K562 (cell line): Measurements from ENCODE around the gene ALDH1A3. TPM values are rescaled to one million over a fixed set of nuclear protein-coding genes. Genes with fewer than 3 reads are reported as not detected.

Experiments
- ATAC-seq: fragments of 200-7000 bp; cut with Tn5 transposase; 3 replicates; pipeline ENCODE4 v1.9.1; 2020; ENCODE audit warnings: moderate library complexity
- BruUV-seq: library from RNA; stranded (reverse); fragments of 400-500 nt; replicated peaks from 2 replicates; lab custom pipeline; 2021; lab: Mats Ljungman, UMichigan
- CTCF ChIA-PET: fragments of 300-600 bp; formaldehyde crosslinking; extraction: SDS; loops from one replicate; lab custom pipeline; 2021; ENCODE audit warnings: low intra/inter-chr PET ratio; lab: Yijun Ruan, JAX
- POLR2A ChIA-PET: fragments of 300-600, 350-650 bp; sonication (Branson Sonifier 250); formaldehyde crosslinking; extraction: SDS; loops from one replicate; lab custom pipeline; 2021; ENCODE audit warnings: antibody characterized with exemption, inconsistent platforms; lab: Yijun Ruan, JAX
- DNase-seq, 4 experiments: peaks; one replicate each; pipeline versions ENCODE4 v3.0.0 to v3.0.0-alpha.2; 2011 to 2018; ENCODE audit warnings: low spot score in 3 of 4, mixed read lengths in 3 of 4; ENCODE audit errors: extremely low read depth in 1 of 4
- FAIRE-seq: peaks from 2 replicates; lab custom pipeline; 2011; peaks lifted over from hg19 to GRCh38; lab: Jason Lieb, UNC
- H2AFZ ChIP-seq: 2 replicates; pipeline ENCODE4 v1.6.0; 2011; ENCODE audit warnings: low read depth, low read length, control low read depth, inconsistent platforms
- H3K27ac ChIP-seq: fragments of 200-600 bp; 3 replicates; pipeline ENCODE4 v1.8.0; 2011; ENCODE audit warnings: low read depth, mild to moderate bottlenecking, control low read depth, inconsistent platforms, low read length, moderate library complexity, mixed read lengths; ENCODE audit errors: extremely low read depth
- H3K27me3 ChIP-seq, 2 experiments: fragments of 300-600 bp in 1 of 2; 2 replicates in 1 of 2; 3 replicates in 1 of 2; pipeline versions ENCODE4 v1.6.0 to v1.8.0; 2011; ENCODE audit warnings: inconsistent platforms in 2 of 2, low read length in 2 of 2, mild to moderate bottlenecking in 1 of 2, mixed read lengths in 1 of 2, moderate library complexity in 1 of 2; ENCODE audit not compliant: control insufficient read depth in 2 of 2, insufficient read depth in 2 of 2
- H3K36me3 ChIP-seq: fragments of 300-600 bp; 3 replicates; pipeline ENCODE4 v1.8.0; 2011; ENCODE audit warnings: mild to moderate bottlenecking, low read length, inconsistent platforms; ENCODE audit not compliant: control insufficient read depth, insufficient read depth
- H3K4me1 ChIP-seq, 2 experiments: fragments of 200-600 bp in 1 of 2; replicated peaks in 1 of 2; 2 replicates in 1 of 2; 3 replicates in 1 of 2; pipeline versions ENCODE4 v1.5.1 to v1.8.0; 2011; ENCODE audit warnings: inconsistent platforms in 2 of 2, low read length in 2 of 2, mild to moderate bottlenecking in 1 of 2, mixed read lengths in 1 of 2, moderate library complexity in 1 of 2; ENCODE audit not compliant: control insufficient read depth in 2 of 2, insufficient read depth in 2 of 2
- H3K4me2 ChIP-seq: 2 replicates; pipeline ENCODE4 v1.6.1; 2011; ENCODE audit warnings: low read length, control low read depth, inconsistent platforms, mixed read lengths; ENCODE audit not compliant: insufficient read depth
- H3K4me3 ChIP-seq: fragments of 200-600 bp; sonication (generic), shearing (Covaris generic); 2 replicates; pipeline ENCODE4 v1.5.1; 2016; ENCODE audit warnings: control low read depth, inconsistent platforms
- H3K79me2 ChIP-seq: fragments of 200-600 bp; 3 replicates; pipeline ENCODE4 v1.8.0; 2011; ENCODE audit warnings: low read length, inconsistent platforms; ENCODE audit not compliant: control insufficient read depth, insufficient read depth
- H3K9ac ChIP-seq, 2 experiments: 2 replicates each; pipeline versions ENCODE4 v1.6.0 to v1.6.1; 2011; ENCODE audit warnings: low read depth in 2 of 2, low read length in 2 of 2, control low read depth in 1 of 2, inconsistent platforms in 1 of 2, mild to moderate bottlenecking in 1 of 2, mixed read lengths in 1 of 2; ENCODE audit not compliant: insufficient read depth in 1 of 2
- H3K9me1 ChIP-seq: one replicate; pipeline ENCODE4 v1.6.0; 2011; ENCODE audit warnings: inconsistent platforms, mild to moderate bottlenecking, low read length, moderate library complexity; ENCODE audit not compliant: control insufficient read depth, insufficient read depth
- H3K9me3 ChIP-seq: replicated peaks from 2 replicates; pipeline ENCODE4 v1.5.1; 2011; ENCODE audit warnings: low read depth, low read length, inconsistent platforms; ENCODE audit not compliant: control insufficient read depth, insufficient read depth
- H4K20me1 ChIP-seq: replicated peaks from 2 replicates; pipeline ENCODE4 v1.6.1; 2011; ENCODE audit warnings: low read length, inconsistent platforms, mixed read lengths; ENCODE audit not compliant: control insufficient read depth, insufficient read depth
- ADNP ChIP-seq: fragments of 200-800 bp; sonication (Bioruptor generic); IDR thresholded peaks from 2 replicates; pipeline ENCODE4 v1.6.1; 2016; ENCODE audit warnings: missing genetic modification characterization, missing compliant biosample characterization
- EWSR1 ChIP-seq: fragments of 450-650 bp; IDR thresholded peaks from 2 replicates; pipeline ENCODE4 v1.6.1; 2018; ENCODE audit warnings: borderline replicate concordance, mild to moderate bottlenecking, low read depth, moderate library complexity; ENCODE audit not compliant: partially characterized antibody
- FOXK1 ChIP-seq: sonication (generic); formaldehyde crosslinking; IDR thresholded peaks from 2 replicates; pipeline ENCODE4 v1.8.0; 2022; ENCODE audit warnings: missing genetic modification reagents, mild to moderate bottlenecking, borderline replicate concordance
- GMEB1 ChIP-seq: fragments of 250-450 bp; sonication (Bioruptor Pico); IDR thresholded peaks from 2 replicates; pipeline ENCODE4 v1.4.0; 2020; ENCODE audit warnings: mild to moderate bottlenecking
- HMBOX1 ChIP-seq: sonication (generic); IDR thresholded peaks from 2 replicates; pipeline ENCODE4 v1.6.1; 2016
- HMG20A ChIP-seq: fragments of 450-650 bp; formaldehyde crosslinking; conservative IDR thresholded peaks from 2 replicates; pipeline ENCODE4 v1.4.0; 2020; ENCODE audit warnings: mild to moderate bottlenecking, mixed read lengths
- MYNN ChIP-seq, 2 experiments: sonication (generic); formaldehyde crosslinking in 1 of 2; IDR thresholded peaks; 2 replicates each; pipeline versions ENCODE4 v1.5.0 to v1.6.1; 2016 to 2020; ENCODE audit warnings: antibody characterized with exemption in 1 of 2, missing genetic modification reagents in 1 of 2
- RUNX1 ChIP-seq: sonication (generic); IDR thresholded peaks from 2 replicates; pipeline ENCODE4 v1.6.1; 2016; ENCODE audit warnings: antibody characterized with exemption, low read depth
- SMARCC2 ChIP-seq: fragments of 450-650 bp; IDR thresholded peaks from 2 replicates; pipeline ENCODE4 v1.6.1; 2017; ENCODE audit warnings: antibody characterized with exemption, moderate library complexity, mild to moderate bottlenecking, low read depth
- SNAPC5 ChIP-seq: fragments of 250-450 bp; sonication (Bioruptor Pico); IDR thresholded peaks from 2 replicates; pipeline ENCODE4 v1.8.0; 2021; ENCODE audit warnings: moderate library complexity, mild to moderate bottlenecking, inconsistent platforms
- SPI1 ChIP-seq: IDR thresholded peaks from 2 replicates; pipeline ENCODE4 v1.6.1; 2011; ENCODE audit warnings: low read depth, low read length, control low read depth, borderline replicate concordance
- SRSF1 ChIP-seq: fragments of 200-400 bp; formaldehyde crosslinking; IDR thresholded peaks from 2 replicates; pipeline ENCODE4 v1.6.1; 2017; ENCODE audit warnings: mild to moderate bottlenecking, low read depth, low read length, moderate library complexity
- ZBTB17 ChIP-seq: fragments of 450-650 bp; formaldehyde crosslinking; IDR thresholded peaks from 2 replicates; pipeline ENCODE4 v1.4.0; 2020; ENCODE audit warnings: mild to moderate bottlenecking
- ZNF277 ChIP-seq: fragments of 250-450 bp; sonication (Bioruptor Pico); IDR thresholded peaks from 2 replicates; pipeline ENCODE4 v1.8.0; 2022; ENCODE audit warnings: inconsistent platforms, mild to moderate bottlenecking, moderate library complexity, borderline replicate concordance
- ZNF445 ChIP-seq: fragments of 250-450 bp; sonication (Bioruptor Pico); IDR thresholded peaks from 2 replicates; pipeline ENCODE4 v1.4.0; 2020; ENCODE audit warnings: low read depth, mild to moderate bottlenecking, moderate library complexity
- ZSCAN29 ChIP-seq: fragments of 450-650 bp; IDR thresholded peaks from 2 replicates; pipeline ENCODE4 v1.6.1; 2017
- WGBS: fragments of 100-300 bp; shearing (Covaris generic); methylation state at CpG from one replicate; pipeline ENCODE4 v1.1.6; 2016; ENCODE audit warnings: low coverage, mixed read lengths; ENCODE audit not compliant: insufficient coverage; ENCODE audit errors: missing lambda C conversion rate; 5-methylcytosine and 5-hydroxymethylcytosine counted together
- in situ Hi-C: fragments of 300-500 bp; cut with MboI; formaldehyde crosslinking; loops from 4 replicates; pipeline ENCODE4 v1.15.0; 2018; ENCODE audit warnings: inconsistent platforms, mixed read lengths
- intact Hi-C: fragments of 100-400 bp; cut with micrococcal nuclease; formaldehyde crosslinking; loops from 2 replicates; pipeline ENCODE4 v1.14.2; 2022
- polyA plus RNA-seq, 8 experiments: library from polyadenylated mRNA; depleted of rRNA in 4 of 8; stranded (reverse) in 5 of 8; unstranded in 3 of 8; fragments of >200 nt; fragmentation: Nextera tagmentation in 2 of 8; fragmentation: Illumina TruSeq in 1 of 8; extraction: Ambion mirVana in 2 of 8; extraction: Trizol in 1 of 8; gene quantifications; 2 replicates each; pipeline versions ENCODE4 v1.2.1 to v1.2.3, GENCODE V29; 2011 to 2014; ENCODE audit warnings: inconsistent platforms in 1 of 8, missing spikeins in 1 of 8
- total RNA-seq, 7 experiments: library from RNA; depleted of rRNA in 6 of 7; stranded (reverse); fragments of >200 nt in 6 of 7; fragmentation: Illumina TruSeq in 2 of 7; extraction: Trizol in 2 of 7; gene quantifications; 2 replicates each; pipeline versions ENCODE4 v1.2.1 to v1.2.3, GENCODE V29; 2011 to 2021; ENCODE audit warnings: low replicate concordance in 1 of 7

The ALDH1A3 gene
- total and polyA plus RNA-seq, 9 of the 15 experiments (the other 6 are each of a cell fraction or from before 2014, with no cell fraction given): 0.38 TPM; not detected in 8

GRCh38 chr15:100863075-100863795 lies 16.4 kb upstream of the ALDH1A3 start:
- in situ Hi-C loops: no loop called here
- Histone ChIP-seq H3K36me3 (no peaks in the 10 kb centered on the region), H3K9ac (no peak overlapping the region), H3K27ac (no peak overlapping the region), H3K4me3 (no peak overlapping the region), H2AFZ (no peak overlapping the region), H3K4me1 (no peaks in the 10 kb centered on the region; a peak in 1 of 5 replicates), H3K27me3 (peaks cover 9 to 47% of the 10 kb centered on the region in 2 experiments; a peak in 3 of 5 replicates), H3K79me2 (no peaks in the 10 kb centered on the region), H3K9me1 (no peaks in the 10 kb centered on the region), H3K9me3 (no peaks in the 10 kb centered on the region), H4K20me1 (no peaks in the 10 kb centered on the region), H3K4me2 (no peak overlapping the region)
- ChIA-PET POLR2A (no interaction called here), CTCF (no interaction called here)
- ATAC-seq: no peak
- 0% methylated on average over 7 of the region's 7 CpGs for WGBS
- intact Hi-C loops: no loop called here
- TF ChIP-seq SRSF1 (no peak), ZNF445 (CRISPR knock-in tag) (no peak), GMEB1 (no peak), RUNX1 (no peak), ZSCAN29 (no peak), SMARCC2 (no peak), SNAPC5 (CRISPR knock-in tag) (no peak), HMG20A (CRISPR knock-in tag) (no peak), HMBOX1 (no peak), ZNF277 (CRISPR knock-in tag) (no peak), ADNP (tag) (no peak), ZBTB17 (CRISPR knock-in tag) (no peak), SPI1 (no peak), FOXK1 (CRISPR knock-in tag) (no peak), EWSR1 (no peak), MYNN (IDR thresholded peaks at IDR 0.05) (no peak), MYNN (CRISPR knock-in tag; IDR thresholded peaks at IDR 0.05) (no peak)
- BruUV-seq: no TSS peak
- no peak for DNase-seq
- no peak for FAIRE-seq
